ENCODE results near the gene EXOC3L2.

The EXOC3L2 gene

GRCh38 chr19:45255611-45256157 is 10.5 kb upstream of the EXOC3L2 start:
- TF ChIP-seq CTCF (IDR thresholded peaks at IDR 0.05; ENCODE audit: low read depth, low read length): no peak
- no peak overlapping the region for H3K4me3 ChIP-seq (ENCODE audit: low read depth, low read length)

- no peak overlapping the region for H3K4me3 ChIP-seq (ENCODE audit: low read depth, low read length)
- TF ChIP-seq CTCF (IDR thresholded peaks at IDR 0.05; ENCODE audit: low read depth, low read length): peak; percentile 21; the same call in 1 of the 2 replicates
These were observed 8.9 kb upstream of the EXOC3L2 start for GRCh38 chr19:45254044-45254531.

- no peak overlapping the region for H3K4me3 ChIP-seq (ENCODE audit: low read depth, low read length)
- TF ChIP-seq CTCF (IDR thresholded peaks at IDR 0.05; ENCODE audit: low read depth, low read length): no peak
These were observed 8.3 kb upstream of the EXOC3L2 start for GRCh38 chr19:45253396-45254027.

GRCh38 chr19:45251452-45252354 is 6.5 kb upstream of the EXOC3L2 start:
- no peak for TF ChIP-seq CTCF (IDR thresholded peaks at IDR 0.05; ENCODE audit: low read depth, low read length)
- H3K4me3 ChIP-seq (ENCODE audit: low read depth, low read length): peak overlapping the region; percentile 86

- H3K4me3 ChIP-seq (ENCODE audit: low read depth, low read length): peak within 1 kb of the TSS; percentile 86
- TF ChIP-seq CTCF (IDR thresholded peaks at IDR 0.05; ENCODE audit: low read depth, low read length): no peak
These were observed 5.7 kb upstream of the EXOC3L2 start, which contains the start of gene MARK4 for GRCh38 chr19:45250832-45251451. Gene MARK4, plus strand, starts transcription at chr19:45251271. Its CDS starts 318 bp downstream, at chr19:45251589.

- no peak for TF ChIP-seq CTCF (IDR thresholded peaks at IDR 0.05; ENCODE audit: low read depth, low read length)
- H3K4me3 ChIP-seq (ENCODE audit: low read depth, low read length): peak overlapping the region; percentile 65
These were observed 5.1 kb upstream of the EXOC3L2 start for GRCh38 chr19:45250216-45250831.

Data from WI38 (cell line).